ENCODE results near the gene PHACTR1.

- TF ChIP-seq POLR2A (IDR thresholded peaks at IDR 0.05) (no peak), CTCF (IDR thresholded peaks at IDR 0.05) (no peak), POLR2AphosphoS5 (IDR thresholded peaks at IDR 0.05) (no peak)
These were observed 379.5 kb downstream of the PHACTR1 start for GRCh38 chr6:13096084-13096483.

Data from prostate gland (tissue), 2 donors.